Fibroblast of lung (primary cell): ENCODE results near the gene PPP4R1. TPM values are rescaled to one million over a fixed set of nuclear protein-coding genes. Genes with fewer than 3 reads are reported as not detected.

Experiments used
- DNase-seq, 2 donors: peaks; one replicate each; pipeline versions ENCODE4 v3.0.0 to v3.0.0-alpha.2; 2010; ENCODE audit warnings: low read depth in 2 of 2
- H2AFZ ChIP-seq: 2 replicates; pipeline ENCODE4 v1.5.1; 2012; ENCODE audit warnings: low read length, control low read depth, inconsistent platforms
- H3K27ac ChIP-seq: 2 replicates; pipeline ENCODE4 v1.5.1; 2011; ENCODE audit warnings: low read length, control low read depth; ENCODE audit not compliant: insufficient read depth
- H3K27me3 ChIP-seq: 2 replicates; pipeline ENCODE4 v1.5.1; 2011; ENCODE audit warnings: mild to moderate bottlenecking, low read length; ENCODE audit not compliant: control insufficient read depth, insufficient read depth
- H3K36me3 ChIP-seq: 2 replicates; pipeline ENCODE4 v1.5.1; 2011; ENCODE audit warnings: low read length; ENCODE audit not compliant: control insufficient read depth, insufficient read depth
- H3K4me1 ChIP-seq: 2 replicates; pipeline ENCODE4 v1.5.1; 2011; ENCODE audit warnings: low read length; ENCODE audit not compliant: control insufficient read depth, insufficient read depth; ENCODE audit errors: extremely low read depth
- H3K4me2 ChIP-seq: 2 replicates; pipeline ENCODE4 v1.5.1; 2011; ENCODE audit warnings: low read length, control low read depth; ENCODE audit not compliant: insufficient read depth; ENCODE audit errors: extremely low read depth
- H3K4me3 ChIP-seq, 4 experiments: fragments of 200-600 bp in 1 of 4; sonication (generic) in 1 of 4; replicated peaks in 1 of 4; 2 replicates each; pipeline ENCODE4 v1.5.1; 2011 to 2016; ENCODE audit warnings: low read length in 4 of 4, low read depth in 3 of 4, mild to moderate bottlenecking in 3 of 4, control low read depth in 2 of 4, inconsistent platforms in 1 of 4, mixed read lengths in 1 of 4; ENCODE audit not compliant: insufficient read depth in 1 of 4; ENCODE audit errors: control extremely low read depth in 1 of 4
- H3K79me2 ChIP-seq: 2 replicates; pipeline ENCODE4 v1.5.1; 2012; ENCODE audit warnings: mild to moderate bottlenecking, low read length, inconsistent platforms; ENCODE audit not compliant: control insufficient read depth, insufficient read depth
- H3K9ac ChIP-seq: 2 replicates; pipeline ENCODE4 v1.5.1; 2011; ENCODE audit warnings: mild to moderate bottlenecking, low read length, control low read depth; ENCODE audit not compliant: insufficient read depth
- H3K9me3 ChIP-seq: 2 replicates; pipeline ENCODE4 v1.5.1; 2012; ENCODE audit warnings: low read depth, low read length; ENCODE audit not compliant: control insufficient read depth, insufficient read depth
- H4K20me1 ChIP-seq: 2 replicates; pipeline ENCODE4 v1.5.1; 2011; ENCODE audit warnings: low read length; ENCODE audit not compliant: control insufficient read depth, insufficient read depth; ENCODE audit errors: extremely low read depth
- EZH2 ChIP-seq: IDR thresholded peaks from 2 replicates; pipeline ENCODE4 v1.5.1; 2012; ENCODE audit warnings: low read length, control low read depth, mild to moderate bottlenecking; ENCODE audit errors: missing control alignments
- polyA plus RNA-seq, 2 donors: library from polyadenylated mRNA; depleted of rRNA in 1 of 2; stranded (reverse) in 1 of 2; unstranded in 1 of 2; fragments of >200 nt; gene quantifications; 2 replicates each; pipeline ENCODE4 v1.2.1, GENCODE V29; 2011 to 2012; ENCODE audit warnings: missing spikeins in 1 of 2
- total RNA-seq: library from RNA; depleted of rRNA; stranded (reverse); fragments of >200 nt; gene quantifications from 2 replicates; pipeline ENCODE4 v1.2.1, GENCODE V29; 2014
- TF ChIP-seq, protein P1 (sequence below), 2 donors: IDR thresholded peaks in 1 of 2; conservative IDR thresholded peaks in 1 of 2; 1 replicate in 1 of 2; 2 replicates in 1 of 2; pipeline ENCODE4 v1.5.1; 2011 to 2012; ENCODE audit warnings: low read length in 2 of 2, control low read depth in 1 of 2, inconsistent platforms in 1 of 2, low read depth in 1 of 2, mild to moderate bottlenecking in 1 of 2

Gene PPP4R1
- total and polyA plus RNA-seq, 2 donors (not counting 1 experiment from before 2014, with no cell fraction given): 83.5 to 108 TPM

DNA sequence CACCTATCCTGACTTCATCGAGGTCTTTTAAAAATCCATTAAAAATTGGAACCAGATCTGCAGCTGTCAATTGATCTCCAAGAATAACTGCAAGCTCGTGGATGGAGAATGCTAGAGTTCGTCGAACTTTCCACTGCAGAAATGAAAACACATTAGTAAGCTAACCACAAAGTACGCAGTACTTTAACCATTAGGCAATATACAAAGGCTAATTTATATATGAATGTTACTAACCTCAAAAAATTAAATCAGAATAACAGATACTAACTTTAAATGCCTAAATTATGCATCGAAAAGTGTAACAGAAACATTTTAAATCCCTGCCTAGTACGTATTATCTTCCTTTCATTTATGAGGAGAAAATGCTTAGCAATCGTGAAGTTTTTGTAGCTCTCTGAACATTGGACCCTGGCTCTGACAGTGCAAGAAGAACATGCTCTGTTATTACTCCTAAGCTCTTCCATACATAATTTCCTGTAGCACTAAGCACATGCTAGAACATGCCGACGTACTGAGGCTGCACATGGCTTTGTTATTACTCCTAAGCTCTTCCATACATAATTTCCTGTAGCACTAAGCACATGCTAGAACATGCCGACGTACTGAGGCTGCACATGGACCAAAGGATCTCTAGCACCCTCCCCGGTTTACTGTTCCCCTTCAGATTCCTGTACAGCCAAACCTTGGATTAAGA lies 57.0 kb downstream of the PPP4R1 start:
- no peaks in the 10 kb centered on the region for H4K20me1 ChIP-seq
- no peak for DNase-seq
- H3K27me3 ChIP-seq: no peaks in the 10 kb centered on the region
- H3K9me3 ChIP-seq: no peaks in the 10 kb centered on the region
- TF ChIP-seq EZH2: no peak
- TF ChIP-seq, protein P1, sequence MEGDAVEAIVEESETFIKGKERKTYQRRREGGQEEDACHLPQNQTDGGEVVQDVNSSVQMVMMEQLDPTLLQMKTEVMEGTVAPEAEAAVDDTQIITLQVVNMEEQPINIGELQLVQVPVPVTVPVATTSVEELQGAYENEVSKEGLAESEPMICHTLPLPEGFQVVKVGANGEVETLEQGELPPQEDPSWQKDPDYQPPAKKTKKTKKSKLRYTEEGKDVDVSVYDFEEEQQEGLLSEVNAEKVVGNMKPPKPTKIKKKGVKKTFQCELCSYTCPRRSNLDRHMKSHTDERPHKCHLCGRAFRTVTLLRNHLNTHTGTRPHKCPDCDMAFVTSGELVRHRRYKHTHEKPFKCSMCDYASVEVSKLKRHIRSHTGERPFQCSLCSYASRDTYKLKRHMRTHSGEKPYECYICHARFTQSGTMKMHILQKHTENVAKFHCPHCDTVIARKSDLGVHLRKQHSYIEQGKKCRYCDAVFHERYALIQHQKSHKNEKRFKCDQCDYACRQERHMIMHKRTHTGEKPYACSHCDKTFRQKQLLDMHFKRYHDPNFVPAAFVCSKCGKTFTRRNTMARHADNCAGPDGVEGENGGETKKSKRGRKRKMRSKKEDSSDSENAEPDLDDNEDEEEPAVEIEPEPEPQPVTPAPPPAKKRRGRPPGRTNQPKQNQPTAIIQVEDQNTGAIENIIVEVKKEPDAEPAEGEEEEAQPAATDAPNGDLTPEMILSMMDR (conservative IDR thresholded peaks at IDR 0.05 in 1 of 2, IDR thresholded peaks at IDR 0.05 in 1 of 2; ENCODE audit: low read depth in 1 of 2, low read length in 2 of 2): no peak
- no peak overlapping the region for H3K9ac ChIP-seq
- H3K4me3 ChIP-seq: no peak overlapping the region
- no peaks in the 10 kb centered on the region for H3K4me1 ChIP-seq
- no peak overlapping the region for H3K27ac ChIP-seq
- H3K79me2 ChIP-seq: no peaks in the 10 kb centered on the region
- peaks cover 14% of the 10 kb centered on the region for H3K36me3 ChIP-seq
- no peak overlapping the region for H3K4me2 ChIP-seq
- no peak overlapping the region for H2AFZ ChIP-seq

DNA sequence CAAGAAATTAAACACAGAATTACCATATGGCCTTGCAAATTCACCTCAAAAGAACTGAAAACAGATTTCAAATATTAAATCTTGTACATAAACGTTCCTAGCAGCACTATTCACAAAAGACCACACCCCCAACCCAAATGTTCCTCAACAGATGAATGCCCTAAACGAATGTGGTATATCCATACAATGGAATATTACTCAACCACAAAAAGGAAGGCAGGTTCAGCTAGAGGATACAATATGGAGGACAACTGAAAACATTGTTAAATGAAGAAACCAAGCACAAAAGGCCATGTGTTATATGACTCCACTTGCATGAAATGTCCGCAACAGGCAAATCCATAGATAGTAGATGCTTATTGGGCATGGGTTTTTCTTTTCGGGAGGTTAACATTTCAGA lies 61.7 kb downstream of the PPP4R1 start:
- TF ChIP-seq, protein P1 (conservative IDR thresholded peaks at IDR 0.05 in 1 of 2, IDR thresholded peaks at IDR 0.05 in 1 of 2; ENCODE audit: low read depth in 1 of 2, low read length in 2 of 2): no peak
- no peak for TF ChIP-seq EZH2
- H3K27ac ChIP-seq: no peak overlapping the region

DNA sequence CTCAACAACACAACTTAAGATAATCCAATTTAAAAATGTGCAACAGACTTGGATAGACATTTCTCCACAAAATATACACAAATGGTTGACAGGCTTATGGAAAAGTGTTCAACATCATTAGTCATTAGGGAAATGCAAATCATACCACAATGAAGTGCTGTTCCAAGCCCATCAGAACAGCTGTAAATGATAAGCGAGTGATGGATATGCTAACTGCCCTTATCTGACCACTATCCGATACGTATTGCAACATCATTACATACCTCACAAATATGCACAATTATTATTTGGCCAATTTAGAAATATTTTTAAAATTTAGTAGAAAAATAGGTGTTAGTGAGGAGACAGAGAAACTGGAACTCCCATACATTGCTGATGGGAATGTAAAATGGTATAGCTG lies 62.2 kb downstream of the PPP4R1 start:
- no peak overlapping the region for H3K4me2 ChIP-seq
- no peaks in the 10 kb centered on the region for H4K20me1 ChIP-seq
- no peak for TF ChIP-seq EZH2
- TF ChIP-seq, protein P1 (conservative IDR thresholded peaks at IDR 0.05 in 1 of 2, IDR thresholded peaks at IDR 0.05 in 1 of 2; ENCODE audit: low read depth in 1 of 2, low read length in 2 of 2): no peak
- DNase-seq: peak in 1 of 2 donors; percentile 37
- no peak overlapping the region for H3K9ac ChIP-seq
- no peaks in the 10 kb centered on the region for H3K27me3 ChIP-seq
- H2AFZ ChIP-seq: no peak overlapping the region
- no peak overlapping the region for H3K27ac ChIP-seq
- H3K36me3 ChIP-seq: peaks cover 34% of the 10 kb centered on the region
- no peaks in the 10 kb centered on the region for H3K9me3 ChIP-seq
- no peaks in the 10 kb centered on the region for H3K79me2 ChIP-seq
- no peaks in the 10 kb centered on the region for H3K4me1 ChIP-seq
- H3K4me3 ChIP-seq: no peak overlapping the region

More for the DNA sequence above, 61.7 kb downstream of the PPP4R1 start:
- no peaks in the 10 kb centered on the region for H3K4me1 ChIP-seq
- H3K9ac ChIP-seq: no peak overlapping the region
- H2AFZ ChIP-seq: no peak overlapping the region
- no peaks in the 10 kb centered on the region for H3K27me3 ChIP-seq
- no peaks in the 10 kb centered on the region for H3K9me3 ChIP-seq
- no peak overlapping the region for H3K4me3 ChIP-seq
- H3K36me3 ChIP-seq: peaks cover 32% of the 10 kb centered on the region
- no peaks in the 10 kb centered on the region for H3K79me2 ChIP-seq
- no peak overlapping the region for H3K4me2 ChIP-seq
- no peaks in the 10 kb centered on the region for H4K20me1 ChIP-seq
- no peak for DNase-seq
